A549 (cell line): ENCODE data around the gene PRRT4. TPM values are rescaled to one million over a fixed set of nuclear protein-coding genes. Genes with fewer than 3 reads are reported as not detected.

Source experiments
- ATAC-seq, 2 experiments: fragments of 200-7000 bp in 1 of 2; fragments of >200 bp in 1 of 2; cut with Nextera tagmentation in 1 of 2; cut with Tn5 transposase in 1 of 2; 3 replicates each; pipeline versions ENCODE4 v1.8.0 to v1.9.1; 2018 to 2020; ENCODE audit warnings: mild to moderate bottlenecking in 1 of 2, moderate library complexity in 1 of 2
- CTCF ChIA-PET: fragments of 300-600 bp; sonication (Branson Sonifier 250); formaldehyde crosslinking; extraction: SDS; loops from one replicate; lab custom pipeline; 2021; ENCODE audit warnings: antibody characterized with exemption, inconsistent platforms; lab: Yijun Ruan, JAX
- POLR2A ChIA-PET: fragments of 350-600 bp; formaldehyde crosslinking; extraction: SDS; loops from one replicate; lab custom pipeline; 2021; ENCODE audit warnings: antibody characterized with exemption, inconsistent platforms; lab: Yijun Ruan, JAX
- DNase-seq, 2 experiments: peaks; one replicate each; pipeline versions ENCODE4 v3.0.0 to v3.0.0-alpha.2; 2011 to 2016; ENCODE audit warnings: low read depth in 1 of 2, low spot score in 1 of 2
- FAIRE-seq: peaks from 2 replicates; lab custom pipeline; 2011; peaks lifted over from hg19 to GRCh38; lab: Jason Lieb, UNC
- H3K27ac ChIP-seq, 2 experiments: fragments of >200 bp; sonication (Bioruptor Twin); formaldehyde crosslinking; 3 replicates each; pipeline ENCODE4 v1.5.1; 2016 to 2017
- H3K4me1 ChIP-seq: fragments of >200 bp; sonication (Bioruptor Twin); formaldehyde crosslinking; 3 replicates; pipeline ENCODE4 v1.6.1; 2016
- H3K4me2 ChIP-seq: fragments of >200 bp; sonication (Bioruptor Twin); formaldehyde crosslinking; 3 replicates; pipeline ENCODE4 v1.6.1; 2016
- H3K4me3 ChIP-seq: fragments of >200 bp; sonication (Bioruptor Twin); formaldehyde crosslinking; 3 replicates; pipeline ENCODE4 v1.5.1; 2016
- H3K9me3 ChIP-seq: fragments of >200 bp; sonication (Bioruptor Twin); formaldehyde crosslinking; 3 replicates; pipeline ENCODE4 v1.6.1; 2016
- CBX2 ChIP-seq: fragments of 200-600 bp; sonication (generic); IDR thresholded peaks from 2 replicates; pipeline ENCODE4 v1.6.1; 2016; ENCODE audit warnings: low read depth, mild to moderate bottlenecking, borderline replicate concordance
- CBX8 ChIP-seq: fragments of 200-600 bp; sonication (generic); IDR thresholded peaks from 2 replicates; pipeline ENCODE4 v1.6.1; 2016
- CEBPB ChIP-seq, 2 experiments: fragments of >200 bp in 1 of 2; sonication (Bioruptor Twin) in 1 of 2; formaldehyde crosslinking in 1 of 2; IDR thresholded peaks; 2 replicates each; pipeline ENCODE4 v1.6.1; 2012 to 2016
- CHD4 ChIP-seq: fragments of 200-600 bp; sonication (generic); IDR thresholded peaks from 2 replicates; pipeline ENCODE4 v1.6.1; 2016; ENCODE audit warnings: antibody characterized with exemption, mild to moderate bottlenecking, borderline replicate concordance
- EHF ChIP-seq: fragments of 250-450 bp; sonication (Bioruptor Pico); IDR thresholded peaks from 2 replicates; pipeline ENCODE4 v1.5.0; 2020; ENCODE audit warnings: mild to moderate bottlenecking
- FOSB ChIP-seq: fragments of 250-450 bp; sonication (Bioruptor Pico); IDR thresholded peaks from 2 replicates; pipeline ENCODE4 v1.5.0; 2020; ENCODE audit warnings: mild to moderate bottlenecking, moderate library complexity
- GATA3 ChIP-seq: IDR thresholded peaks from 2 replicates; pipeline ENCODE4 v1.6.1; 2012; ENCODE audit warnings: borderline replicate concordance
- HOXB13 ChIP-seq: fragments of 250-450 bp; sonication (Bioruptor Pico); IDR thresholded peaks from 2 replicates; pipeline ENCODE4 v1.5.0; 2020; ENCODE audit warnings: low read depth, mild to moderate bottlenecking, moderate library complexity
- KDM5A ChIP-seq: fragments of 200-600 bp; sonication (generic); IDR thresholded peaks from 2 replicates; pipeline ENCODE4 v1.6.1; 2016; ENCODE audit warnings: antibody characterized with exemption, mild to moderate bottlenecking
- MAZ ChIP-seq: fragments of 150-350 bp; IDR thresholded peaks from 2 replicates; pipeline ENCODE4 v1.6.1; 2014; ENCODE audit warnings: antibody characterized with exemption, low read depth, low read length, borderline replicate concordance
- MYC ChIP-seq: IDR thresholded peaks from 2 replicates; pipeline ENCODE4 v1.6.1; 2012; ENCODE audit warnings: mild to moderate bottlenecking, inconsistent platforms, low read length, improper control_type of control experiment, borderline replicate concordance
- NFE2L2 ChIP-seq: fragments of 150-350 bp; conservative IDR thresholded peaks from 2 replicates; pipeline ENCODE4 v1.6.1; 2014; ENCODE audit warnings: low read length
- NPAS2 ChIP-seq: fragments of 250-450 bp; sonication (Bioruptor Pico); IDR thresholded peaks from 2 replicates; pipeline ENCODE4 v1.8.0; 2022; ENCODE audit warnings: mild to moderate bottlenecking, moderate library complexity, borderline replicate concordance
- NR3C1 ChIP-seq: fragments of >200 bp; sonication (Bioruptor Twin); formaldehyde crosslinking; IDR thresholded peaks from 3 replicates; pipeline ENCODE4 v1.6.1; 2017
- PHF8 ChIP-seq: fragments of 200-600 bp; sonication (generic); IDR thresholded peaks from 2 replicates; pipeline ENCODE4 v1.6.1; 2016; ENCODE audit warnings: low read depth, mild to moderate bottlenecking, antibody characterized with exemption, moderate library complexity, borderline replicate concordance
- RARB ChIP-seq: fragments of 250-450 bp; sonication (Bioruptor Pico); IDR thresholded peaks from 2 replicates; pipeline ENCODE4 v1.8.0; 2021; ENCODE audit warnings: mild to moderate bottlenecking, moderate library complexity
- RCOR1 ChIP-seq: fragments of 150-350 bp; IDR thresholded peaks from 2 replicates; pipeline ENCODE4 v1.6.1; 2014; ENCODE audit warnings: antibody characterized with exemption, low read length, low read depth
- RFX5 ChIP-seq: fragments of 450-650 bp; IDR thresholded peaks from 2 replicates; pipeline ENCODE4 v1.7.1; 2014; ENCODE audit warnings: antibody characterized with exemption, mild to moderate bottlenecking, moderate library complexity
- SREBF2 ChIP-seq: fragments of 450-650 bp; IDR thresholded peaks from 2 replicates; pipeline ENCODE4 v1.6.1; 2014; ENCODE audit warnings: mild to moderate bottlenecking, moderate library complexity
- TFCP2L1 ChIP-seq: fragments of 250-450 bp; sonication (Bioruptor Pico); IDR thresholded peaks from 2 replicates; pipeline ENCODE4 v1.5.0; 2021; ENCODE audit warnings: mild to moderate bottlenecking
- ZC3H11A ChIP-seq: fragments of 450-650 bp; IDR thresholded peaks from 2 replicates; pipeline ENCODE4 v1.6.1; 2014; ENCODE audit warnings: antibody characterized with exemption, mild to moderate bottlenecking
- ZNF302 ChIP-seq: fragments of 250-450 bp; sonication (Bioruptor Pico); IDR thresholded peaks from 2 replicates; pipeline ENCODE4 v1.9.0; 2021; ENCODE audit warnings: inconsistent platforms, mild to moderate bottlenecking, moderate library complexity
- WGBS: methylation state at CpG from one replicate; pipeline ENCODE4 v1.1.6; 2017; ENCODE audit errors: missing lambda C conversion rate; 5-methylcytosine and 5-hydroxymethylcytosine counted together
- polyA plus RNA-seq, 4 experiments: library from polyadenylated mRNA; depleted of rRNA in 3 of 4; stranded (reverse); fragments of >200 nt; fragmentation: RNase III in 1 of 4; extraction: RNeasy Plus Mini Kit Qiagen cat#74134 plus additional on column Dnase treatment in 1 of 4; gene quantifications; 2 replicates in 3 of 4; 3 replicates in 1 of 4; pipeline ENCODE4 v1.2.3, GENCODE V29; 2011 to 2017
- TF ChIP-seq, protein P1 (sequence below): IDR thresholded peaks from 2 replicates; pipeline ENCODE4 v1.6.1; 2012; ENCODE audit warnings: low read depth, borderline replicate concordance
- TF ChIP-seq, protein P2 (sequence below): fragments of 200-600 bp; sonication (generic); IDR thresholded peaks from 2 replicates; pipeline ENCODE4 v1.6.1; 2016; ENCODE audit warnings: antibody characterized with exemption, mild to moderate bottlenecking, moderate library complexity
- TF ChIP-seq, protein P3 (sequence below): fragments of >200 bp; sonication (Bioruptor Twin); formaldehyde crosslinking; IDR thresholded peaks from 3 replicates; pipeline ENCODE4 v1.6.1; 2016
- TF ChIP-seq, protein P4 (sequence below): fragments of 450-650 bp; IDR thresholded peaks from 2 replicates; pipeline ENCODE4 v1.6.1; 2014; ENCODE audit warnings: antibody characterized with exemption
- TF ChIP-seq, protein P5 (sequence below): IDR thresholded peaks from 2 replicates; pipeline ENCODE4 v1.6.1; 2012

PRRT4 gene
- polyA plus RNA-seq, 2 of the 4 experiments (the other 2 are of a cell fraction): 0.15 to 0.18 TPM

DNA sequence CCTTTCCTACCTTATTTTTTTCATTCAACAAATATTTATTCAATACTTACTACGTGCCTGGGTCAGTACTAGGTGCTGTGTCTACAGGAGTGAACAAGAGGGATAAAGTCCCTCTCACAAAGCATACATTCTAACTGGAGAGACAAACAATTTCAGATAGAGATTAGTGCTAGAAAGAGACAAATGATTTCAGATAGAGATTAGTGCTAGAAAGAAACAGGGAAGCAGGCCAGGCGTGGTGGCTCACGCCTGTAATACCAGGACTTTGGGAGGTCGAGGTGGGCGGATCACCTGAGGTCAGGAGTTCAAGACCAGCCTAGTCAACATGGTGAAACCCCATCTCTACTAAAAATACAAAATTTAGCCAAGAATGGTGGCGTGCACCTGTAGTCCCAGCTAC, 52.4 kb downstream of the PRRT4 start:
- H3K4me1 ChIP-seq: no peaks in the 10 kb centered on the region
- no peak overlapping the region for H3K4me3 ChIP-seq
- TF ChIP-seq CBX2 (no peak), KDM5A (no peak)
- TF ChIP-seq, protein P1, sequence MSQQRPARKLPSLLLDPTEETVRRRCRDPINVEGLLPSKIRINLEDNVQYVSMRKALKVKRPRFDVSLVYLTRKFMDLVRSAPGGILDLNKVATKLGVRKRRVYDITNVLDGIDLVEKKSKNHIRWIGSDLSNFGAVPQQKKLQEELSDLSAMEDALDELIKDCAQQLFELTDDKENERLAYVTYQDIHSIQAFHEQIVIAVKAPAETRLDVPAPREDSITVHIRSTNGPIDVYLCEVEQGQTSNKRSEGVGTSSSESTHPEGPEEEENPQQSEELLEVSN: no peak
- WGBS: 92% methylated on average over 6 of the region's 6 CpGs
- FAIRE-seq: no peak
- CTCF ChIA-PET: interaction anchor here (1.3 kb wide), 1 partner anchor 39 kb away, joined by 4 read pairs; no protein-coding TSS in a partner anchor
- ATAC-seq: no peak
- no peak for DNase-seq
- H3K4me2 ChIP-seq: no peak overlapping the region
- no peak overlapping the region for H3K27ac ChIP-seq
- POLR2A ChIA-PET: no interaction called here
- H3K9me3 ChIP-seq: no peaks in the 10 kb centered on the region

DNA sequence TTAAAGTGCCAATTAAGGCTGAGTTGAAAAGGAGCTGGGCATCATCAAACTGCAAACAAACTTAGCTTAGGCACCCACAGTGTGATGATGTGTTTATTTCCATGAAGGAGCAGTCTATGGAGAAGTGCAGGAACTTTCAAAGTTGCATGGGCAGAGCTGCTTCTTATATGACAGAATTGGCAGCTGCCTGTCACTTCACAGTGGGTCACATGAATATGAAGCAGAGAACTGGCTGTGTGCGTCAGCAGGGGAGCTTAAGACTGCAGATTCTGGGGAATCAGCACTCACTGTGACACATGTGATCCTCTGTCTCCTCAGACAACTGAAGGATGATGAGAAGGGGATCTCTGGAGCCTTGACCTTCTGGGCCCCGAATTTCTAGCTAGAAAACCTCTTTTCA, 54.4 kb downstream of the PRRT4 start:
- Histone ChIP-seq H3K9me3 (no peaks in the 10 kb centered on the region), H3K4me2 (no peak overlapping the region), H3K4me3 (no peak overlapping the region), H3K4me1 (no peaks in the 10 kb centered on the region), H3K27ac (no peak overlapping the region)
- ChIA-PET CTCF (interaction anchor here (1.1 to 2.1 kb wide), 2 partner anchors 15 to 18 kb away, joined by 3 to 4 read pairs; no protein-coding TSS in a partner anchor), POLR2A (no interaction called here)
- FAIRE-seq (no peak), DNase-seq (no peak), ATAC-seq (no peak)
- TF ChIP-seq CHD4 (no peak), FOSB (CRISPR knock-in tag) (no peak), RFX5 (no peak), ZNF302 (no peak), NPAS2 (CRISPR knock-in tag) (no peak), RCOR1 (no peak), MAZ (no peak), PHF8 (no peak), ZC3H11A (no peak), NFE2L2 (no peak)
- WGBS: 78% methylated on average over 2 of the region's 2 CpGs

DNA sequence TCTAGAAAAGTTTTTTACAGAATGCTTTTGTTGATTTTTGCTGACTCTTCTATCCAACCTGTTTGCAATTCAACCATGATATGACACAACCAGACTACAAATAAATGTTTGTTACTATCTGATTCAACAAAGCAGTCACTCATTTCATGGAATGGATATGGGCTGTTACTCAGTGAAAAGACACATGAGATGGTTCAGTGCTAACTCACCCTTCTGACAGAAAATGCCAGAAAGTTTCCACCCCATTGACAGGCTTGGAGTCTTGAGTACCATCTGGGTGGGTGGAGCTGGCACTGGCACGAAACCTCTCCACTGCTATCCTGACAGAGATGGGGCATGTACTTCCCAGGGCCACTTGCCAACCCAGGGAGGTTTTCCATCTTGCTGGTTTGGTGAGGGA, 57.3 kb downstream of the PRRT4 start:
- TF ChIP-seq, protein P2, sequence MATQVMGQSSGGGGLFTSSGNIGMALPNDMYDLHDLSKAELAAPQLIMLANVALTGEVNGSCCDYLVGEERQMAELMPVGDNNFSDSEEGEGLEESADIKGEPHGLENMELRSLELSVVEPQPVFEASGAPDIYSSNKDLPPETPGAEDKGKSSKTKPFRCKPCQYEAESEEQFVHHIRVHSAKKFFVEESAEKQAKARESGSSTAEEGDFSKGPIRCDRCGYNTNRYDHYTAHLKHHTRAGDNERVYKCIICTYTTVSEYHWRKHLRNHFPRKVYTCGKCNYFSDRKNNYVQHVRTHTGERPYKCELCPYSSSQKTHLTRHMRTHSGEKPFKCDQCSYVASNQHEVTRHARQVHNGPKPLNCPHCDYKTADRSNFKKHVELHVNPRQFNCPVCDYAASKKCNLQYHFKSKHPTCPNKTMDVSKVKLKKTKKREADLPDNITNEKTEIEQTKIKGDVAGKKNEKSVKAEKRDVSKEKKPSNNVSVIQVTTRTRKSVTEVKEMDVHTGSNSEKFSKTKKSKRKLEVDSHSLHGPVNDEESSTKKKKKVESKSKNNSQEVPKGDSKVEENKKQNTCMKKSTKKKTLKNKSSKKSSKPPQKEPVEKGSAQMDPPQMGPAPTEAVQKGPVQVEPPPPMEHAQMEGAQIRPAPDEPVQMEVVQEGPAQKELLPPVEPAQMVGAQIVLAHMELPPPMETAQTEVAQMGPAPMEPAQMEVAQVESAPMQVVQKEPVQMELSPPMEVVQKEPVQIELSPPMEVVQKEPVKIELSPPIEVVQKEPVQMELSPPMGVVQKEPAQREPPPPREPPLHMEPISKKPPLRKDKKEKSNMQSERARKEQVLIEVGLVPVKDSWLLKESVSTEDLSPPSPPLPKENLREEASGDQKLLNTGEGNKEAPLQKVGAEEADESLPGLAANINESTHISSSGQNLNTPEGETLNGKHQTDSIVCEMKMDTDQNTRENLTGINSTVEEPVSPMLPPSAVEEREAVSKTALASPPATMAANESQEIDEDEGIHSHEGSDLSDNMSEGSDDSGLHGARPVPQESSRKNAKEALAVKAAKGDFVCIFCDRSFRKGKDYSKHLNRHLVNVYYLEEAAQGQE: no peak
- no peak for TF ChIP-seq EHF
- TF ChIP-seq SREBF2: no peak
- no peak for TF ChIP-seq NPAS2 (CRISPR knock-in tag)
- Histone ChIP-seq H3K4me3 (no peak overlapping the region), H3K27ac (no peak overlapping the region), H3K4me1 (no peaks in the 10 kb centered on the region), H3K4me2 (no peak overlapping the region), H3K9me3 (no peaks in the 10 kb centered on the region)
- ATAC-seq: no peak
- FAIRE-seq: no peak
- WGBS: 83% methylated on average over 1 of the region's 1 CpG
- ChIA-PET POLR2A (no interaction called here), CTCF (interaction anchor here (1.4 kb wide), 1 partner anchor 9 kb away, joined by 3 read pairs; no protein-coding TSS in a partner anchor)
- DNase-seq: no peak

DNA sequence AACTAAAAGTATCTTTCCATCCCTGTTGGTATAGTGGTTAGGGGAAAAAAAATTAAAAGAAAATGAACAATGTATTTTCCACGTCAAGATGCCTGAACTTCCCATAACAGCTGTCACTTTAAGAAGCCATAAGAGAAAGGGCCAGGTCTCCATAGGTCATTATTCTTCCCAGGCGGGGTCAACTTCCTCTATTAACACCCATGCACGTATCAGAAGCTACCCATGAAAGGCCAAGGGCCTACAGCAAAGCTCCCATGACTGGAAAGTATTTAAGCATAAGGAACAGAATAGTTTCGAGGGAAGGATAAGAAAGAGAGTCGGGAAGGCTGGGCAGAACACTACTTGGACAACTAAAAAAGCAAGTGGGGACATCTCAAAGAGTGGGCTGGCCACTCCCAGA, 57.8 kb downstream of the PRRT4 start:
- no peaks in the 10 kb centered on the region for H3K4me1 ChIP-seq
- no peak for DNase-seq
- TF ChIP-seq, protein P3, sequence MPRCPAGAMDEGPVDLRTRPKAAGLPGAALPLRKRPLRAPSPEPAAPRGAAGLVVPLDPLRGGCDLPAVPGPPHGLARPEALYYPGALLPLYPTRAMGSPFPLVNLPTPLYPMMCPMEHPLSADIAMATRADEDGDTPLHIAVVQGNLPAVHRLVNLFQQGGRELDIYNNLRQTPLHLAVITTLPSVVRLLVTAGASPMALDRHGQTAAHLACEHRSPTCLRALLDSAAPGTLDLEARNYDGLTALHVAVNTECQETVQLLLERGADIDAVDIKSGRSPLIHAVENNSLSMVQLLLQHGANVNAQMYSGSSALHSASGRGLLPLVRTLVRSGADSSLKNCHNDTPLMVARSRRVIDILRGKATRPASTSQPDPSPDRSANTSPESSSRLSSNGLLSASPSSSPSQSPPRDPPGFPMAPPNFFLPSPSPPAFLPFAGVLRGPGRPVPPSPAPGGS: no peak
- no peak for TF ChIP-seq ZC3H11A
- no peak for TF ChIP-seq KDM5A
- TF ChIP-seq EHF: no peak
- TF ChIP-seq, protein P4, sequence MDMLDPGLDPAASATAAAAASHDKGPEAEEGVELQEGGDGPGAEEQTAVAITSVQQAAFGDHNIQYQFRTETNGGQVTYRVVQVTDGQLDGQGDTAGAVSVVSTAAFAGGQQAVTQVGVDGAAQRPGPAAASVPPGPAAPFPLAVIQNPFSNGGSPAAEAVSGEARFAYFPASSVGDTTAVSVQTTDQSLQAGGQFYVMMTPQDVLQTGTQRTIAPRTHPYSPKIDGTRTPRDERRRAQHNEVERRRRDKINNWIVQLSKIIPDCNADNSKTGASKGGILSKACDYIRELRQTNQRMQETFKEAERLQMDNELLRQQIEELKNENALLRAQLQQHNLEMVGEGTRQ: no peak
- TF ChIP-seq, protein P5, sequence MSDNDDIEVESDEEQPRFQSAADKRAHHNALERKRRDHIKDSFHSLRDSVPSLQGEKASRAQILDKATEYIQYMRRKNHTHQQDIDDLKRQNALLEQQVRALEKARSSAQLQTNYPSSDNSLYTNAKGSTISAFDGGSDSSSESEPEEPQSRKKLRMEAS: no peak
- TF ChIP-seq CEBPB (IDR thresholded peaks at IDR 0.05): no peak
- no peak for TF ChIP-seq MYC
- TF ChIP-seq TFCP2L1 (CRISPR knock-in tag): no peak
- TF ChIP-seq CBX8: no peak
- TF ChIP-seq NR3C1: no peak
- no peak for TF ChIP-seq GATA3
- TF ChIP-seq RARB (CRISPR knock-in tag): no peak
- TF ChIP-seq SREBF2: no peak
- TF ChIP-seq HOXB13 (CRISPR knock-in tag): no peak

More for the DNA sequence above, 57.8 kb downstream of the PRRT4 start:
- FAIRE-seq (no peak), ATAC-seq (no peak)
- H3K4me3 ChIP-seq: no peak overlapping the region
- CTCF ChIA-PET: interaction anchor here (0.8 to 1.4 kb wide), 2 partner anchors 10 to 19 kb away, joined by 3 to 6 read pairs; no protein-coding TSS in a partner anchor
- POLR2A ChIA-PET: no interaction called here
- WGBS: 80% methylated on average over 5 of the region's 5 CpGs
- H3K4me2 ChIP-seq: no peak overlapping the region
- no peaks in the 10 kb centered on the region for H3K9me3 ChIP-seq
- H3K27ac ChIP-seq: no peak overlapping the region
